Measurements from ENCODE around the gene CFAP119.

The CFAP119 gene

DNA sequence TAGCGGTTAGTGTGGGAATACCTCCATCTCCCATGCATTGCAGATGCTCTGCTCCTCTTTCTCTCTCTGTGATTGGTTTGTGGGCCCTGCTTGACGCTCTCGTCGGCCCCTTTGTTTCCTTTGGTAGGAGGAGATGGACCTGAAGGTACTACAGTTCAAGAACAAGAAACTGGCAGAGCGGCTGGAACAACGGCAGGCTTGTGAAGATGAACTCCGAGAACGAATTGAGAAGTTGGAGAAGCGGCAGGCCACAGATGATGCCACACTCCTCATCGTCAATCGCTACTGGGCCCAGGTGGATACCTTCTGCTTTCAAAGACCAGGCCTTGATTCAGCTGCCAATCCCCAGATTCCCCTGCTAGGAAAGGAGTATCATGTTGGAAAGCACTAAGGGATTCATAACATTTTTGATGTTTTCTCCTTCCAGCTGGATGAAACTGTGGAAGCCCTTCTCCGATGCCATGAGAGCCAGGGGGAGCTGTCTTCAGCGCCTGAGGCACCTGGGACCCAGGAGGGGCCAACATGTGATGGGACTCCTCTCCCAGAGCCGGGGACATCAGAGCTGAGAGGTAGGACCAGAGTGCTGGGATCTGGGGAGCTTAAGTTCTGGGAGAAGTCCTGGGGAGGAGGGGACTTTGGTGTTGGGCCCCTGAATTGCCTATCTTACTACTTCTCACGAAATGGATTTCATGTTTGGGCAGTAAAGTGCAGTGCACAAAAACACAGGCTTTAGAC lies 1.3 kb upstream of the CFAP119 start:
- no peak for DNase-seq (ENCODE audit: low spot score)

DNA sequence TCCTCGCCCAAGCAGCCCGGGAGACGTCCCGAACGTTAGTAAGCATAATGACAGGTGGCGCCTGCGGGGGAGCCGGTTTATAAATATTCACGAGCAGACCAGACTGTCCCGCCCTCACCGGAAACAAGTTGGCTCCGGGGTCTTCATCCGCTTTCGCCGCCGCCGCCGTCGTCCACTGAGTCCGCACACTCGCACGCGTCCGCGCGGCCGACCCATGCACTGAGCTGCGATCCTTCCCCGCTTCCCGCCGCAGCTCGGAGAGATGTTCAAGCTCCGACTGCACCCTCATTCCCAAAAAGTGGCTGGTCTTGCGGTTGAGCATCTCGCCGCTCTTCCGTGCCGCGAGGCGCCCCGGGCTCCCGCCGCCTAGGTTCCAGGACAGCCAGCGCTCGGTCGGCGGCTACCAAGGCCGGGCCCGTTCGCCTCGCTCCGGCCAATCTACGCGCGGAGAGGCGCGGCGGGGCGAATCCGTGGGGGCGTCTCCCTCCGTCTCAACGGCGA lies 385 bp downstream of the CFAP119 start:
- DNase-seq (ENCODE audit: low spot score): peak; percentile 62

DNA sequence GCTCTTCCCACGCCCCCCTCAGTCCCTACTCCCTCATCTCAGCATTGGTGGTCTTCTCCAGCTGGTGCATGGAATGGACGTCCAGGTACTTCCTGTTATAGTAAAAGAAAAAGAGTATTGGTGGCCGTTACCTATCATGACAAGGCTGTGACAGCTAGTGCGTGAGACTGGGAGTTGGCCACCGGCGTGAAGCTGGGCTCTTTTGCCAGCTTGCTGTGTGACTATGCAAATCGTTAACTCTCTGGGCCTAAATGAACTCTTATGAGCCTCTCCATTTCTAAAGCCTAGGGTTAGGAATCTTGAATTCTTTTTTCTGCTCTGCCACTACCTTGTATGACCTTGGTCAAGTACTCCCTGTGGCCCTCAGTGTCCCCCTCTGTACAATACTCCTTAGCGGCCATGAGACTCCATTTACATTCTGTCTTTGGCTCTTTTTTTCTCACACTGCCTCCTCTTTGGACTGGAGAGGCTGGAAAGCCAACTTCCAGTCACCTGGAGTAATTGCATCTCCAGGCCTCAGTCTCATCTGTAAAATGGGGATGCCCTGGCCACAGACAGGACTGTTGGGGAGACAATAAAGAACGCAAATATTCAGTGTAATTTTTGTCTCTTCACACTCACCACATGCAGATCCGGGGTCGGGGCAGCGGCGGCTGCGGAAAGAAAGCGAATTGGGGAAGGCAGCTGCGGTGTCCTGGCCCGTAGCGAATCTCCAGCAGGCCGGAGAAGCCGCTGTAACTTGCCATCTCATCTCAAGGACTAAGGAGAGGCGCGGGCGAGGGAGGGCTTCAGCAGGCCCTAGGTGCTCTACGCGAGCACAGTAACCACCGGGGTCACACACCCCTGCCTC lies 1.1 kb downstream of the CFAP119 start:
- no peak for DNase-seq (ENCODE audit: low spot score)

DNA sequence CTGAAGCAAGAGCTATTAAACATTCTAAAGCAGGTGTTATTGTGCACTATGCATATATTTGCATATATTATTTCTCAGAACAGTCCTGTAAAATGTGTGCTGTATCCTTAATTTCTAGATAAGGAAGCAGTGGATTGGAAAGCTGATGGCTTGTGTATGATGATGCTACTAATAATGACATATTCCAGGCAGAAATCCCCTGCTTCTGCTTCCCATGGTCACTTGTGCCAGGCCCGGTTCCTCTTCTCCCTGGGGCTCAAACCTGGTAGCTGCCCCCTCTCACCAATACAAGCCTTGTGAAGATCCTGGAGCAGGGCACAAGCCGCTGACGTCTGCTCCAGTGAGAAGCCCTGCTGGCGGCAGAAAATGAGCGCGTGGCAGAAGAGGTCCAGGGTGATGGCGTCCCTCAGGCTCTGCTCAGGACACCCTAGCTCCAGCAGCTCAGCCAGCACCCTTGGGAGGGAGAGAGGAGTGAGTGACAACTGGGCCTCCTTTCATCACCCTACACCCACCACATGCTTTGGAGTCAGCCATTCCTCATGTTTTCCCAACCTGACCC lies 1.8 kb downstream of the CFAP119 start:
- no peak for DNase-seq (ENCODE audit: low spot score)

DNA sequence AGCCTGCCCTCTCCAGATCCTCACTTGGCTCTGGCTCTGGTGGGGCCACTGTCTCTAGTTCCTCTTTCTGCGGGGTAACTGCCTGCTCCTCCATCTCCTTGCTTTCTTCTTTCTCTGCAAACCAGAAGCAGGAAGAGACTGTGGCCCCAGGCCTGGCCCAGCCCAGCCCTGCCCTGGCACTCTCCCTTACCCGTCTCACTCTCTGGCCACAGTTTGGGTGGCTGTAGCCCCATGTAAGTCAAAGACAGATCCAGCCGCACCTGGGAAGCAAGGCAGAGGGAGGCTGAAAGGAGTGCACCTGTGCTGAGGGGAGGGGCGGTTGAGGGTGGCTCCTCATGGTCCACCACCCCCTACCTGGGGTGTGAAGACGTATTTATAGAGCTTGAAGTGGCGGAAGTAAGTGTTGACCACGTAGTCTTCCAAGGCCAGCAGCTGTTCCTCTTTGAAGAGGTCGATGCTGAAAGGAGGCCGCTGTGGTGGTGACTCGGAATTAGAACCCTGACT lies 2.8 kb downstream of the CFAP119 start:
- no peak for DNase-seq (ENCODE audit: low spot score)

DNA sequence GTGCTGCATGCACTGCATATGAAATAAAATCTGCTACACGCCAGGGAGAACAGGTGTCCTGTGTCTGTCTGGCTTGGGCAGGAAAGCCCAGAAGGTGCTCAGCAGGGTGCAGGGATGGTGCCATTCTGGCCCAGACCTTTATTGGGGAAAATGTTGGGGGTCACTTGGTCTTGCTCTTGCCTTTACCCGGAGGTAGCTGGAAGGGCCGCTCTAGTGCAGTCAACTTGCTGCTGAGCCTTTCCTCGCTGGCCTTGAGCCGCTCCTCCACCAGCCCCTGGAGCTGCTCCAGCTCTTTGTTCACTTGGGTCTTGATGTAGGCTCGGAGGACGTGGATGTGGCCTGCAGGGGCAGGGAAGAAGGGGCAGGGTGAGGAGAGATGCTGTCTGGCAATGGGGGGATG lies 4.5 kb downstream of the CFAP119 start:
- no peak for DNase-seq (ENCODE audit: low spot score)

DNA sequence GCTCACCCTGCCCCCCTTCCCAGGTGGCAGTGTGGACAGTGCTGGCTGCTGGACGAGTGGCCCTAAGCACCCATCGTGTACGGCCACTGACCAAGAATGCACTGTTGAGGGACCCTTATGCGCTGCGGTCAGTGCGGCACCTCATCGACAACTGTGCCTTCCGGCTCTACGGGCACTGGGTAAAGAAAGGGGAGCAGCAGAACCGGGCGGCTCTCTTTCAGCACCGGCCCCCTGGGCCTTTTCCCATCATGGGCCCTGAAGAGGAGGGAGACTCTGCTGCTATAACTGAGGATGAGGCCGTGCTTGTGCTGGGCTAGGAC lies 5.1 kb downstream of the CFAP119 start:
- DNase-seq (ENCODE audit: low spot score): no peak

DNA sequence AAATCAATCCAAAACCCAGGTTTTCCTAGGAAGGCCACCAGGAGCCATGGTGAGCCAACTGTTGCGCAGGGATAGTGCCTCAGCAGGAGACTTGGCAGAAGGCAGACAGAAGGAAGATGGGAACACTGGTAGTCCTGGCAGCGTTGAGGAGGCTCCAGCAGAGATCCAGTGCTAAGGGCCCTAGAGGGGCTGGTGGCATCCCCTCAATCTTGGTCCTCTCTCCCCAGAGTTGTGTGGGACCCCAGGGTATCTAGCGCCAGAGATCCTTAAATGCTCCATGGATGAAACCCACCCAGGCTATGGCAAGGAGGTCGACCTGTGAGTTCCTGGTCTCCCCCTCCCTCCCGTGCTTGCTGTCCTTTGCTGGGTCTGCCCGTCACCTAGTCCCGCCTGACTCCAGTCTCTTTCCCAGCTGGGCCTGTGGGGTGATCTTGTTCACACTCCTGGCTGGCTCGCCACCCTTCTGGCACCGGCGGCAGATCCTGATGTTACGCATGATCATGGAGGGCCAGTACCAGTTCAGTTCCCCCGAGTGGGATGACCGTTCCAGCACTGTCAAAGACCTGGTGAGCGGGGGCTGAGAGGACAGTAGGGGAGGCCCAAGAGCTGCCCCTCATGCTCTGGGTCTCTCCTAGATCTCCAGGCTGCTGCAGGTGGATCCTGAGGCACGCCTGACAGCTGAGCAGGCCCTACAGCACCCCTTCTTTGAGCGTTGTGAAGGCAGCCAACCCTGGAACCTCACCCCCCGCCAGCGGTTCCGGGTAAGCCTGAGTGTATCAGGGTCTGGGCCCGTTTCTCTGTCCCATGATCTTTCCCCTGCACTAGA lies 5.7 kb downstream of the CFAP119 start:
- DNase-seq (ENCODE audit: low spot score): no peak

DNA sequence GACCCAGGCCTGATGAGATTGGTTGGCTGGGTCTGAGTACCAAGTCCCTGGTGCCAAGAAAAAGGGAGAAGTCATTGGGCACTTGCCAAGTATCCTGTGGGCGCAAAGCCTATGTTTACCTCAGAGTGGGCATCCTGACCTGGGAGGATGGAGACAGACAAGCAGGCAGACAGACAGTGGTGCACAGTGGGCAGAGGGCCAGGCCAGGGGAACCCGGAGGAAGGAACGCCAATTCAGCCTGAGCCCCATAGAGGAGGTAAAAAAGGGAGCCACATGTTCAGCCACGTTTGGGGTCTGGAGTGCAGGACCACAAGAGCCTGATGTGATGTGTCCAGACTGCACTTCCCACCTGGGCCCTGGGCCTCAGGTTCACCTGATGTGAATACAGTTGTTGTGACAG lies 8.3 kb downstream of the CFAP119 start:
- no peak for DNase-seq (ENCODE audit: low spot score)

DNA sequence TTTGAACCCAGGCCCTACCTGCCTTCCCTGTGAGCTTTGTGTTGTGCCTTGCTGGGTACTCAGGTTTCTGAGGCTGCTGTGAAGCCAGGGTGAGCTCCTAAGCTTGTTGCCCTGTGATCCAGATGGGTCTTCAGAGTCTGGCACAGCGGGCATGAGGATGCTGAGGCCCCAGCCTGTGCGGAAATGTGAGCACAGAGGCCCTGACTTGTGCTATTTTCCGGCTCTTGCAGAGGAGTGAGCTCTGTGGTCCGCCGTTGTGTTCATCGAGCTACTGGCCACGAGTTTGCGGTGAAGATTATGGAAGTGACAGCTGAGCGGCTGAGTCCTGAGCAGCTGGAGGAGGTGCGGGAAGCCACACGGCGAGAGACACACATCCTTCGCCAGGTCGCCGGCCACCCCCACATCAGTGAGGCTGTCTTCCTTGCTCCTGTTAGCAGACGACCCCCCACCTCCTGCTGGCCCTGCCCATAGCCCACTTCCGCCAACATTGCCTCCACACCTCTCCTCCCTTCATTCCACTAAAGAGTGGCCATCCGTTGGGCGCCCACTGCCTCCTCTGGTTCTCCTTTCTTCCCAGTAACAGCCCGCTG lies 10.9 kb downstream of the CFAP119 start:
- DNase-seq (ENCODE audit: low spot score): no peak

DNA sequence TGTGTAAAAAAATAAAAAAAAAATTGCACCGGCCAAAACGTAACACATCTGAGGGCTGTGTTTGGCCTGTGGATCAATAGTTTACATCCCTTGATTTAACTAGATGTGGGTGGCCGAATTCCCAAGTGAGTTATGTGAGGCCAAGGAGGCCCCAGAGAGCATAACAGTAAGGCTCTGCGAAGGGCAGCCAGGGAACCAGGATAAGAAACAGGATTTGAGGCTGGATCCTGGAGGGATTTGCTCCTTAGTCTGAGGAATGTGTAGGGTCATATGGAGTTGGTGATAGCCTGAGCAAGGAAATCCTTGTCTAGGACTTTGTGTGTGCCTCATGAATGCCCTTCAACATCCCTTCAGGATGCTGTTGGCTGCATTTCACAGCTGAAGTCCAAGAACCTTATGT lies 11.7 kb downstream of the CFAP119 start:
- no peak for DNase-seq (ENCODE audit: low spot score)

DNA sequence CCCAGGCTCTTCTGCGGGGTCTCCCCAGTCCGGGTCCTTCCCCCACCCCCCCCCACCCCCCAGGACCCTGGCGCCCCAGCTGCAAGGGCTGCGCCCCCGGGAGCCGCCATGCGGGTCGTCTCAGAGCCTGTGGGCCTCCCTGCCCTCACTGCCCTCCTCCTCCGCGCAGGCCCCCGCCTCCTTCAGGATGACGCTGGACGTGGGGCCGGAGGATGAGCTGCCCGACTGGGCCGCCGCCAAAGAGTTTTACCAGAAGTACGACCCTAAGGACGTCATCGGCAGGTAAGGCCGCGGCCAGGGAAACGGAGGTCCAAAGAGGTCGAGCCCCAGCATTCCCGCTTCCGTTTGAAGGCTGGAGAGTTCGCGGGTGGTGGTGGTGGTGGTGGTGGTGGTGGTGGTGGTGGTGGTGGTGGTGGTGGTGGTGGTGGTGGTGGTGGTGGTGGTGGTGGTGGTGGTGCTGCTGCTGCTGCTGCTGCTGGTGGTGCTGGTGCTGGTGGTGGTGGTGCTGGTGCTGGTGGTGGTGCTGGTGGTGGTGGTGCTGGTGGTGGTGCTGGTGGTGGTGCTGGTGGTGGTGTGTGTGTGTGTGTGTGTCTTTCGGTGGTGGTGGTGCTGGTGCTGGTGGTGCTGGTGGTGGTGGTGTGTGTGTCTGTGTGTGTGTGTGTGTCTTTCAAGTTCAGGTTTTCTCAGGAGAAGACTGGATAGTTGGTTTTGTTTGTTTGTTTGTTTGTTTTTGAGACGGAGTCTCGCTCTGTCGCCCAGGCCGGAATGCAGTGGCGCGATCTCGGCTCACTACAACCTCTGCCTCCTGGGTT lies 13.0 kb downstream of the CFAP119 start:
- DNase-seq (ENCODE audit: low spot score): peak; percentile 67

DNA sequence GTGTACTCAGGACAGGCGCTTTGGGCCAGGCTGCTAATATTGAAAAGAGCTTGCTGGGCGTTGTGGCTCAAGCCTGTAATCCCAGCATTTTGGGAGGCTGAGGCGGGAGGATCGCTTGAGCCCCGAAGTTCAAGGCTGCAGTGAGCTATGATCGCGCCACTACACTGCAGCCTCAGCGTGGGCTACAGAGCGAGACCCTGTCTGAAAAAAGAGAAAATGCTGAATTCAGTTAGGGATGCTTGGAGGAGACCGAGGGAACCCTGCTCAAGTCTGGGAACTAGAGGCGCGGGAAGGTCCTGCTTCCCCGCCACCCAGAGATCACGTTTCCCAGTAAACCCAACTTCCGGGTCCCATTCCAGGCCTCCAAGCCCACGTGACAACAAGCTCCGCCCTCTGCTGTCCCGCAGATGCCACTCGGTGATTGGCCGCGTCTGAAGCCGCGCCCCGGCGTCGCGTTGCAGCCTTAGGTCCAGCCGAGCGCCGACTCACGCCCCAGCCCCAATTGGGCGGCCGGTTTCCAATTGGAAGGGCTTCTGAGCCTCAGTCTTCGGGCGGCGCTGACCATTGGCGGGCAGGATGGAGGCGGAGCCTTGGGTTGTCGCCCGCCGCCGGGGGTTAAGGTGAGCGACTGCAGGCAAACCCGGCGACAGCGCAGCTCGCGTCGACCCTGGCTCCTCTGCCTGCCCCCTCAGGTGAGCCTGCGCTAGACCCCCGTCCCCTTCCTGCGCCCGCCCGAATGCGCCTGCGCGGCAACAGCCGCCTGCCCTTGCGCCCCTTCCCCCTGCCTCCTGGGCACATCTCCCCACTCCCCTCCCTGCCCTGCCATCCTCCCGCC lies 13.8 kb downstream of the CFAP119 start, which contains the start of gene PHKG2:
Gene PHKG2 (plus strand): TSS at position 627 of the 835 bp plus-strand sequence. CDS start 396 bp downstream, outside the sequence.
- peak; percentile 99 for DNase-seq (ENCODE audit: low spot score)

DNA sequence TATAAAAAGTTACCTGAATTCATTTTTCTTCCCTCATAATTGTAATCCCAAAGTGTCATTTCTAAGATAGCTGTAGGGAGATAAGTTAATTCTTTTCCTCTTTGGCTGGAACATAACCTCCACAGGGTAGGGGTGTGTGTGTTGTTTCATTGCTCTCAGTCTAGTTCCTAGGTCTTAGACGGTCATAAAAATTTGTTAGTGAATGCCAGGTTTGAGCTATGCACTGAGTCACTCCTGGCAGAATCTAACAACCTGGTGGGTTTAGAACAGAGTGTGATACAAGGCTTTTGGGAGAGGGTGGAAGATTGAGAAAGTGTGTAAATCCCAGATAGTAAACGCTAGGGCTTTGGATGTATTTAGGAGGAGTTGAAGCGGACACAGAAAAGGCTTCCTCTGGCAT lies 14.5 kb downstream of the CFAP119 start:
- DNase-seq (ENCODE audit: low spot score): peak; percentile 62

DNA sequence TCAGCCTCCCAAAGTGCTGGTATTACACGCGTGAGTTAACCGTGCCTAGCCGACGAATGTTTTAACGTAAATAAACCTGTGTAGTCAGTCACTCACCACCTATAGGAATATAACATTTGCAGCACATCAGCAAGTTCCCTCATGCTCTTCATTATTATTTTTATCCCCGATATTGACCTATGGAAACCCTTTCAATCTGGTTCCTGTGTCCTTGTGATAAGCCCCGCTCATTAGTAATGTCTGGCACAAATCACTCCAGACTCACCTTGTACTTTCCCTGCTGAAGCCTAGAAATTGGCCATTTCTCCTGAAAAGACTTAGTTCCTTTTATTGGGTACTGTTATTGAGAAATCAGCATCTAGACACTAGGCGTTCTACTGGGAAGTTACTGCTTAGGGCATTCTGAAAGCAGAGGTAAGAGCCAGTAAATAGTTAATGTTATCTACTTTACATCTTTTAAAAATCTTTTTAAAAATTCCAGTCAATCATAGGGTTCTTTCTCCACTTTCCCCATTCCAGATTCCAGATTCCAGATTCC lies 15.2 kb downstream of the CFAP119 start:
- no peak for DNase-seq (ENCODE audit: low spot score)

DNA sequence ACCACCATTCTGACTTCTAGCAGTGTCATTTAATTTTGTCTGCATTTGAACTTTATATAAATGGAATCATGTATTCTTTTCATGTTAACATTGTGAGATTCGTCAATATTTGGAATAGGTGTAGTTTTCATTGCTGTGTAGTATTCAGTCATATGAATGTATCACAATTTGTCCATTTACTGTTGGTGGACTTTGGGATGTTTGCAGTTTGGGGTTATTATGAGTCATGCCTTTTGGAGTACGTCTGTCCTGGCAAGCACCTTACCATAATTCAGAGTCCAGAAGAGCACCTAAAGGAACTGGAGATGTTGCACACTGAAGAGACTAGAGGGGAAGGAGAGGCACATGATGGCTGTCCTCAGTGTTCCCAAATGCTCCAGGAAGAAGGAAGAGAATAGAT lies 16.8 kb downstream of the CFAP119 start:
- DNase-seq (ENCODE audit: low spot score): no peak

DNA sequence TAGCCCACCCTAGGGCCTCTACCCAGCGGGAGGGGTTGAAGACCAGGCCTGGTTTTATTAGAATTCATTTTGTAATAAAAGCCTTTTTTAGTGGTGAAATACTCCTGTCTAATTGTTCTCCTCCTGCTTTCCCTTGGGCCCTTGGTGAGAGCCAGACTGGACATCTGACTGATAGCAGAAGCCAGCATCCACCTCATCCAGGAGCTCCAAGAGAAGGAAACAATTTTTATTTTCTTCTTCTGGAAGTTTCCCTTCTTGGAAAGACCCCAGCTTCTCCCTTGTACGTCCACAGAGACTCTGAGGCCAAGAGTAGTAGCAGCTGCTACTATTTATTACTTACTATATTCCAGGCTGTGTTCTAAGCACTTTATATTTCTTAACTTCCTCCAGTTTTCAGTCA lies 17.7 kb downstream of the CFAP119 start:
- DNase-seq (ENCODE audit: low spot score): no peak

DNA sequence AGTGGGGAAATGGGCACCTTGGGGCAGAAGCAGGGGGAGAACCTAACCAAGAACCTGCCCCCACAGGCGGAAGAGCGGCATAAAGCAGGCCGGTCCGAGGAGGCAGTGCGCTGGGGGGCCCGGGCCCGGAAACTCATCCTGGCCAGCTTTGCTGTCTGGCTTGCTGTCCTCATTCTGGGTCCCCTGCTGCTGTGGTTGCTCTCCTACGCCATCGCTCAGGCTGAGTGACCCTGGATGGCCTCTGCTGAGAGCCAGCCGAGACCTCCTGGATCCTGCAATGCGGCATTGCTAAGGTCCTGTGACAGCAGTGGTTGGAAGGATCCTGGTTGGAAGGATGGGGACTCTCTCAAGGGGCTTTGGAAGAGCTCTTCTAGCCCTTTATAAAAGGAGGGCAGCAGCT lies 18.1 kb downstream of the CFAP119 start:
- DNase-seq (ENCODE audit: low spot score): no peak

DNA sequence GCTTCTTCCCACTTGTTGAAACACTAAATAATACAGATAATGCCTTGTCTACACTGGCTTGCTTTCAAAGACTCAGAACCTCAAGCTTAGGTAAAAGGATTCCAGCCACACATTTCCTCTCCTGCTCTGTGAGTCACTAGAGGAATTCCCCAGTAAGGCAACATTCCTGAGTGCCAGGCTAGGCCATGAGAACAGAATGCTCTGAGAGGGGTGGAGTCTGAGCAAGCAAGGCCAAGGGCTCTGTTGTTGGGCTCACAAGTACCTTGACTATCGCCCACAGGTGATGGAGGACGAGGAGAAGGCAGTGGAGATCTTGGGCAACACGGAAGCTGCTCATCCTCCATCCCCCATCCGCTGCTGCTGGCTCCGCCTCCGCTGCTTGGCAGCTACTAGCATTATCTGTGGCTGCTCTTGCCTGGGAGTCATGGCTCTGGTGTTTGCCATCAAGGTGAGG lies 20.4 kb downstream of the CFAP119 start:
- DNase-seq (ENCODE audit: low spot score): peak; percentile 98
